ENCODE results near the gene SLC20A1. TPM values are rescaled to one million over a fixed set of nuclear protein-coding genes. Genes with fewer than 3 reads are reported as not detected.

Gene SLC20A1
- total RNA-seq, 1 experiment from 2014 or later: 295 TPM

DNA sequence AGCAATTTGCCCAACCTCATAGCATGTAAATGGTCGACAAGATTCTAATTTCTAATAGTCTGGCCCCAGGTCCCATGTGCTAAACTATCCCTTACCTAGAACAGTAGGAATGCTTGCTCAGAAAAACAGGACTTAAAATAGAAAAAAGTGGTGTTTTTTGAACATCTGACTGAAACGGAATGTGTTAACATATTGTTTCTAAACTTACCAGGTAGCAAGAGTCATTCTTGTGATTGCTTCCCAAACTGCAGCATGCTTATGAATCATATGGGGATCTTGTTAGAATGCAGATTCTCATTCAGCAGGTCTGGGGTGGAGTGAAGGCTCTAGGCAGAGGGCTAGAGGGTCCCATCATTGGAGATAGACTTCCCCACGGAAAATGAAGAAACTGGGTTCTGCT is 5.8 kb upstream of the SLC20A1 start:
- Mint-ChIP-seq H3K4me3 (ENCODE audit: unreplicated experiment) (no peak overlapping the region), H3K36me3 (ENCODE audit: insufficient read depth, unreplicated experiment) (no peaks in the 10 kb centered on the region), H3K9me3 (ENCODE audit: unreplicated experiment) (no peaks in the 10 kb centered on the region), H3K27me3 (ENCODE audit: insufficient read depth, unreplicated experiment) (no peaks in the 10 kb centered on the region), H3K4me1 (ENCODE audit: insufficient read depth, unreplicated experiment) (peaks cover 48% of the 10 kb centered on the region), H3K27ac (ENCODE audit: low read depth, unreplicated experiment) (peak overlapping the region; percentile 76)
- POLR2A ChIA-PET: interaction anchor here (0.7 to 10.8 kb wide), 3 partner anchors 12 to 46 kb away, joined by 3 to 570 read pairs (median 4); no protein-coding TSS in a partner anchor
- no peak for DNase-seq (ENCODE audit: unreplicated experiment)
- TF ChIP-seq CTCF (IDR thresholded peaks at IDR 0.05; ENCODE audit: unreplicated experiment): no peak
- CTCF ChIA-PET: interaction anchor here (3.3 kb wide), 1 partner anchor 13 kb away, joined by 23 read pairs; no protein-coding TSS in a partner anchor
- intact Hi-C loops (cut with micrococcal nuclease): no loop called here
- no TSS peak for BruUV-seq (replicated peaks)

- intact Hi-C loops (cut with micrococcal nuclease): no loop called here
- CTCF ChIA-PET: interaction anchor here (0.5 to 3.3 kb wide), 3 partner anchors 10 to 35 kb away, joined by 3 to 23 read pairs (median 5); no protein-coding TSS in a partner anchor
- no peaks in the 10 kb centered on the region for H3K9me3 Mint-ChIP-seq (ENCODE audit: unreplicated experiment)
- POLR2A ChIA-PET: interaction anchor here (0.7 to 10.8 kb wide), 4 partner anchors 12 to 109 kb away, joined by 3 to 570 read pairs (median 4); no protein-coding TSS in a partner anchor
- TF ChIP-seq CTCF (IDR thresholded peaks at IDR 0.05; ENCODE audit: unreplicated experiment): no peak
- H3K4me3 Mint-ChIP-seq (ENCODE audit: unreplicated experiment): no peak overlapping the region
- no peaks in the 10 kb centered on the region for H3K36me3 Mint-ChIP-seq (ENCODE audit: insufficient read depth, unreplicated experiment)
- H3K27ac Mint-ChIP-seq (ENCODE audit: low read depth, unreplicated experiment): peak overlapping the region; percentile 76
- no peaks in the 10 kb centered on the region for H3K27me3 Mint-ChIP-seq (ENCODE audit: insufficient read depth, unreplicated experiment)
- peaks cover 49% of the 10 kb centered on the region for H3K4me1 Mint-ChIP-seq (ENCODE audit: insufficient read depth, unreplicated experiment)
- DNase-seq (ENCODE audit: unreplicated experiment): no peak
- BruUV-seq (replicated peaks): no TSS peak
These were observed 5.3 kb upstream of the SLC20A1 start for GRCh38 chr2:112640467-112640799.

DNA sequence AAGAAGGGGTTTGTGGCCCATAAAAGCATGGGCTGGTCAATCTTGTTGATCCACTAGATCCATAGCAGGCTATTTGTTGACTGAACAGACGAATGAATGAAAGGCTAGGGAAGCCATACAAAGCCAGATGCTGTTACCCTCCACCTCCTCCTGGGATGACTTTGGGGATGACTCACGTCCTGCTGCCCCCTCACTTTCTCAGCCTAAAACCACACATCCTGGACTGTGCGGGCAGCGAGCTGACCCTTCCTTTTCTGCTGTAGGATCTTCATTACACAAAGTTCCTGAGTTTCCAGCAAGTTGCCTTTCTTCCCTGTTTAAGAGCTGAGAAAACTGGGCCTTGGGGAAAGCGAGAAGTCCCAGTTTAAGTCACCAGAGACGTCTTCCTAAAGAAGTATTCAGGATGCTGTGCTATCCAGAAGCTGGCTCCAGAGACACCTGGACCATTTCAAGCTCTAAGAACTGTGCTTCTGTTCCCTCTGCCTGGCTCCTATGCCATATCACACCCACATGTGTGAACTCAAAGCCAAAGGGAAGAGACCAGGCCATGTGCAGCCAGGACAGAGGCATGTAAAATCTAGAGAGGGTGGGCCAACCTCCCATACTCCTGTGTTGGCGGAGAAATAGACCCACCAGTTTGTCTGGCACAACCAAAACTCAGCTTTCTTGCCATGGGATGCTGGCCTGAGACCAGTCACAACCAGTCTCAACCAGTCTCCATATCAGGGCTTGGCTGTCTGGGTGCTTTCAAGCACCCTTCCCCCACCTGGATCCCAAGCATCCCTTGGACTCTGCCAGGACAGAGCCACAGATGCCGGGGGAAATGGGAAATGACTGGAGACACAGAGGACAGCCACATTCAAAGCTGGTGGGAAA is 4.7 kb upstream of the SLC20A1 start:
- H3K9me3 Mint-ChIP-seq (ENCODE audit: unreplicated experiment): no peaks in the 10 kb centered on the region
- ChIA-PET POLR2A (interaction anchor here (0.7 to 10.8 kb wide), 3 partner anchors 13 to 108 kb away, joined by 3 to 570 read pairs (median 3); no protein-coding TSS in a partner anchor), CTCF (interaction anchor here (0.5 to 3.3 kb wide), 5 partner anchors 10 to 300 kb away, joined by 3 to 23 read pairs (median 5); no protein-coding TSS in a partner anchor)
- BruUV-seq (replicated peaks): no TSS peak
- peak overlapping the region; percentile 76 for H3K27ac Mint-ChIP-seq (ENCODE audit: low read depth, unreplicated experiment)
- intact Hi-C loops (cut with micrococcal nuclease): no loop called here
- no peaks in the 10 kb centered on the region for H3K27me3 Mint-ChIP-seq (ENCODE audit: insufficient read depth, unreplicated experiment)
- DNase-seq (ENCODE audit: unreplicated experiment): peak; percentile 85
- H3K4me1 Mint-ChIP-seq (ENCODE audit: insufficient read depth, unreplicated experiment): peaks cover 45% of the 10 kb centered on the region
- H3K36me3 Mint-ChIP-seq (ENCODE audit: insufficient read depth, unreplicated experiment): no peaks in the 10 kb centered on the region
- no peak for TF ChIP-seq CTCF (IDR thresholded peaks at IDR 0.05; ENCODE audit: unreplicated experiment)
- H3K4me3 Mint-ChIP-seq (ENCODE audit: unreplicated experiment): no peak overlapping the region

DNA sequence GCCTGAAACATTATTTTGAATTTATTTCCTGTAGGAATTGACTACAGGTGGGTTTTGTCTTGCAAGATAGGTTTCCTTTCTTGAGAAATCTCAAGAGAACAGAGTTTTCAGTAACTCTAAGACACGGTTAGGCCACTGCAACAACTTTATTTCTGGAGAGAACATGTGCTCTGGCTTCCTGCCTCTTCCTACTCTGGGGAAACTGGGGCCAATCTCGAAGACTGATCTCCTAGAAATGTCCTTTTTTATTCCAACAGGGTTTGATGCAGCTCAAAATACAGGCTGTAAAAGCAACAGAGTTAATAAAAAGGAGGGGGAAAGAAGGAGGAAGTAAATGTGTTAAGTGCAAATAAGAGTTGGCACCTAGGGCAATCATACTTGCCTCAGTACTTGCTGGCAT is 4.0 kb upstream of the SLC20A1 start:
- peaks cover 42% of the 10 kb centered on the region for H3K4me1 Mint-ChIP-seq (ENCODE audit: insufficient read depth, unreplicated experiment)
- no peak for DNase-seq (ENCODE audit: unreplicated experiment)
- no peak overlapping the region for H3K4me3 Mint-ChIP-seq (ENCODE audit: unreplicated experiment)
- intact Hi-C loops (cut with micrococcal nuclease): no loop called here
- ChIA-PET POLR2A (interaction anchor here (10.8 kb wide), 1 partner anchor 13 kb away, joined by 570 read pairs; no protein-coding TSS in a partner anchor), CTCF (interaction anchor here (1.0 to 7.2 kb wide), 4 partner anchors 11 to 300 kb away, joined by 3 to 50 read pairs (median 15); no protein-coding TSS in a partner anchor)
- peaks cover 2% of the 10 kb centered on the region for H3K36me3 Mint-ChIP-seq (ENCODE audit: insufficient read depth, unreplicated experiment)
- no TSS peak for BruUV-seq (replicated peaks)
- no peaks in the 10 kb centered on the region for H3K27me3 Mint-ChIP-seq (ENCODE audit: insufficient read depth, unreplicated experiment)
- no peaks in the 10 kb centered on the region for H3K9me3 Mint-ChIP-seq (ENCODE audit: unreplicated experiment)
- TF ChIP-seq CTCF (IDR thresholded peaks at IDR 0.05; ENCODE audit: unreplicated experiment): no peak
- H3K27ac Mint-ChIP-seq (ENCODE audit: low read depth, unreplicated experiment): peak overlapping the region; percentile 76

Data from MCF 10A (cell line).